Upper lobe of left lung (tissue), 6 donors: ENCODE data around the gene ZNF611. TPM values are rescaled to one million over a fixed set of nuclear protein-coding genes. Genes with fewer than 3 reads are reported as not detected.

Source experiments
- ATAC-seq, 2 donors: fragments of 200-7000 bp; cut with Tn5 transposase; one replicate each; pipeline ENCODE4 v1.9.1; 2022; ENCODE audit warnings: mild to moderate bottlenecking in 2 of 2, moderate library complexity in 2 of 2; ENCODE audit not compliant: low FRiP score in 2 of 2
- DNase-seq, 2 donors: peaks; one replicate each; pipeline ENCODE4 v3.0.0-alpha.2; 2019 to 2020
- H3K27ac ChIP-seq, 4 donors: fragments of 200-600 bp; sonication (generic); one replicate each; pipeline ENCODE4 v1.5.1; 2016 to 2019
- H3K27me3 ChIP-seq, 4 donors: fragments of 200-600 bp; sonication (generic); one replicate each; pipeline ENCODE4 v1.5.1; 2017 to 2019
- H3K36me3 ChIP-seq, 4 donors: fragments of 200-600 bp; sonication (generic); one replicate each; pipeline ENCODE4 v1.5.1; 2016 to 2019
- H3K4me1 ChIP-seq, 4 donors: fragments of 200-600 bp; sonication (generic); one replicate each; pipeline ENCODE4 v1.5.1; 2018 to 2019
- H3K4me3 ChIP-seq, 4 donors: fragments of 200-600 bp; sonication (generic); one replicate each; pipeline ENCODE4 v1.5.1; 2017 to 2019; ENCODE audit warnings: mild to moderate bottlenecking in 2 of 4, moderate library complexity in 1 of 4
- H3K9me3 ChIP-seq, 4 donors: fragments of 200-600 bp; sonication (generic); one replicate each; pipeline ENCODE4 v1.5.1; 2018 to 2019
- EP300 ChIP-seq, 4 donors: sonication (generic); formaldehyde crosslinking; IDR thresholded peaks; one replicate each; pipeline ENCODE4 v1.5.1; 2017; ENCODE audit warnings: antibody characterized with exemption in 4 of 4, control low read depth in 2 of 4
- POLR2A ChIP-seq, 4 donors: fragments of 450-650 bp; IDR thresholded peaks; one replicate each; pipeline ENCODE4 v1.5.1; 2016 to 2017; ENCODE audit warnings: antibody characterized with exemption in 4 of 4, mild to moderate bottlenecking in 2 of 4
- POLR2AphosphoS5 ChIP-seq, 2 donors: sonication (generic); formaldehyde crosslinking; IDR thresholded peaks; one replicate each; pipeline ENCODE4 v1.5.1; 2017; ENCODE audit warnings: antibody characterized with exemption in 2 of 2
- WGBS, 2 donors: methylation state at CpG; one replicate each; pipeline ENCODE4 v1.1.5; 2017 to 2018; 5-methylcytosine and 5-hydroxymethylcytosine counted together
- total RNA-seq, 6 donors: library from RNA; depleted of rRNA in 4 of 6; stranded (reverse); fragments of >200 nt in 4 of 6; gene quantifications; one replicate each; pipeline versions ENCODE4 v1.1.0 to v1.2.1, GENCODE V29; 2016 to 2021
- TF ChIP-seq, protein P1 (sequence below), 6 experiments: fragments of 450-650 bp in 4 of 6; fragments of 200-600 bp in 2 of 6; sonication (generic) in 2 of 6; IDR thresholded peaks; one replicate each; pipeline ENCODE4 v1.5.1; 2016 to 2019; ENCODE audit warnings: antibody characterized with exemption in 6 of 6
- donor health status: DM: no; HTN: no; CAD: no; lungs with moderate emphysema.
- donor health status: DM: no; HTN: yes; CAD: no; lungs with severe emphysema.

ZNF611 gene
- total RNA-seq, 6 donors from 2014 or later, result 9.0 to 44.0 (median 20.1) TPM

DNA sequence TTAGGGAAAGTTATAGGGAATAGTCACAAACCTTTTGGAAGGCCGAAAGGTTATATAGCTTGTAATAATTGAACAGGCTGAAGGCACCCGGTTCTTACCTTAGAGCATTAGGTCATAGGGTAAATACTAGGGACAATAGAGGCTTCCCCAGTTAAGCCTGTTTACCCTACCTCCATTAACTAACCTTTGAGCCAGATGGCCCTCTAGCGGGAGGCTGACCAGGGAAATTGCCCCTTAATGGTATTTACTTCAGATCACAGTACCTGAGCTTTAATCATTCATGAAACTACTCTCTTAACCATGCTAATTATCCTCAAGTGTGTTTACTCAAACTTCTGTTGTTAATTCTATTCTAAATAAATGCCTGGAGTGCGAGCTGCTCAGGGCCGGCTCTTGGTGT, 76.2 kb downstream of the ZNF611 start:
- WGBS, 2 donors, result 78 to 82% methylated on average over 5 of the region's 5 CpGs
- peaks cover 4 to 63% (median 30%) of the 10 kb centered on the region in 4 donors for H3K36me3 ChIP-seq
- H3K27me3 ChIP-seq, result no peaks in the 10 kb centered on the region
- DNase-seq (no peak), ATAC-seq (no peak)
- H3K4me3 ChIP-seq, result no peak overlapping the region
- TF ChIP-seq, protein P1, sequence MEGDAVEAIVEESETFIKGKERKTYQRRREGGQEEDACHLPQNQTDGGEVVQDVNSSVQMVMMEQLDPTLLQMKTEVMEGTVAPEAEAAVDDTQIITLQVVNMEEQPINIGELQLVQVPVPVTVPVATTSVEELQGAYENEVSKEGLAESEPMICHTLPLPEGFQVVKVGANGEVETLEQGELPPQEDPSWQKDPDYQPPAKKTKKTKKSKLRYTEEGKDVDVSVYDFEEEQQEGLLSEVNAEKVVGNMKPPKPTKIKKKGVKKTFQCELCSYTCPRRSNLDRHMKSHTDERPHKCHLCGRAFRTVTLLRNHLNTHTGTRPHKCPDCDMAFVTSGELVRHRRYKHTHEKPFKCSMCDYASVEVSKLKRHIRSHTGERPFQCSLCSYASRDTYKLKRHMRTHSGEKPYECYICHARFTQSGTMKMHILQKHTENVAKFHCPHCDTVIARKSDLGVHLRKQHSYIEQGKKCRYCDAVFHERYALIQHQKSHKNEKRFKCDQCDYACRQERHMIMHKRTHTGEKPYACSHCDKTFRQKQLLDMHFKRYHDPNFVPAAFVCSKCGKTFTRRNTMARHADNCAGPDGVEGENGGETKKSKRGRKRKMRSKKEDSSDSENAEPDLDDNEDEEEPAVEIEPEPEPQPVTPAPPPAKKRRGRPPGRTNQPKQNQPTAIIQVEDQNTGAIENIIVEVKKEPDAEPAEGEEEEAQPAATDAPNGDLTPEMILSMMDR (IDR thresholded peaks at IDR 0.05), result no peak
- TF ChIP-seq EP300 (IDR thresholded peaks at IDR 0.05) (no peak), POLR2A (IDR thresholded peaks at IDR 0.05) (no peak), POLR2AphosphoS5 (IDR thresholded peaks at IDR 0.05) (no peak)
- no peaks in the 10 kb centered on the region for H3K4me1 ChIP-seq
- H3K9me3 ChIP-seq, result no peaks in the 10 kb centered on the region
- no peak overlapping the region for H3K27ac ChIP-seq

DNA sequence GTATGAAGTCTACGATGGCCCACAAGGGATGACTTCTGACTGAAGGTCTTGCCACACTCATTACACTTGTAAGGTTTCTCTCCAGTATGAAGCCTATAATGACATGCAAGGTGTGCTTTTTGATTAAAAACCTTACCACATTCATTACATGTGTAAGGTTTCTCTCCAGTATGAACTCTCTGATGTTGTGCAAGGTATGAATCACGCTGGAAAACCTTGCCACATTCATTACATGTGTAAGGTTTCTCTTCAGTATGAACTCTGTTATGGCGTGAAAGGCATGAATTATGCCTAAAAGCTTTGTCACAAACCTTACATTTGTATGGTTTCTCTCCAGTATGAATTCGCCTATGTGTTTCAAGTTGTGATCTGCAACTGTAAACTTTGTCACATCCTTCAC, 81.7 kb downstream of the ZNF611 start:
- WGBS, 2 donors, result 95 to 98% methylated on average over 4 of the region's 4 CpGs

More for the DNA sequence above, 81.7 kb downstream of the ZNF611 start:
- ATAC-seq (no peak), DNase-seq (no peak)
- no peaks in the 10 kb centered on the region for H3K27me3 ChIP-seq
- no peak overlapping the region for H3K4me3 ChIP-seq
- peaks cover 4 to 58% (median 27%) of the 10 kb centered on the region in 4 donors for H3K36me3 ChIP-seq
- TF ChIP-seq POLR2A (IDR thresholded peaks at IDR 0.05) (no peak), POLR2AphosphoS5 (IDR thresholded peaks at IDR 0.05) (no peak), EP300 (IDR thresholded peaks at IDR 0.05) (no peak)
- TF ChIP-seq, protein P1 (IDR thresholded peaks at IDR 0.05), result no peak
- H3K9me3 ChIP-seq, result peaks cover 0 to 3% (median 0%) of the 10 kb centered on the region in 4 donors
- no peak overlapping the region for H3K27ac ChIP-seq
- H3K4me1 ChIP-seq, result no peaks in the 10 kb centered on the region

Other genes starting within 250 kb of the ZNF611 start
- gene ZNF808, start 207.4 kb downstream of the ZNF611 start, total RNA-seq, result 10 to 100 TPM; 12.6 to 63.9 (median 25.3) TPM
- 10 to 100 TPM in 5 of 6 donors, 1 to 10 TPM in 1; 6.8 to 25.3 (median 16.0) TPM for gene ZNF701, start 164.8 kb downstream of the ZNF611 start, total RNA-seq
- 100 to 1,000 TPM in 1 of 6 donors, 10 to 100 TPM in 5; 27.3 to 161 (median 45.5) TPM for gene ZNF83, start 96.7 kb downstream of the ZNF611 start, total RNA-seq
- gene ZNF600, start 51.7 kb upstream of the ZNF611 start, total RNA-seq, result 10 to 100 TPM in 5 of 6 donors, 1 to 10 TPM in 1; 9.4 to 68.1 (median 11.1) TPM
- 10 to 100 TPM in 5 of 6 donors, 1 to 10 TPM in 1; 9.3 to 21.1 (median 12.8) TPM for gene ZNF28, start 86.6 kb upstream of the ZNF611 start, total RNA-seq
- 10 to 100 TPM in 5 of 6 donors, 1 to 10 TPM in 1; 7.3 to 37.7 (median 19.6) TPM for gene ZNF468, start 122.6 kb upstream of the ZNF611 start, total RNA-seq
- 10 to 100 TPM in 3 of 6 donors, 1 to 10 TPM in 3; 3.6 to 41.9 (median 10.1) TPM for gene ZNF320, start 162.6 kb upstream of the ZNF611 start, total RNA-seq
- gene ZNF888, start 188.4 kb upstream of the ZNF611 start, total RNA-seq, result 10 to 100 TPM in 2 of 6 donors, 1 to 10 TPM in 4; 3.2 to 13.6 (median 6.9) TPM
- 10 to 100 TPM in 2 of 6 donors, 1 to 10 TPM in 4; 6.7 to 14.6 (median 8.8) TPM for gene ZNF816, start 227.8 kb upstream of the ZNF611 start, total RNA-seq